ENCODE results near the gene GJA1. TPM values are rescaled to one million over a fixed set of nuclear protein-coding genes. Genes with fewer than 3 reads are reported as not detected.

The GJA1 gene
- total RNA-seq, 1 experiment from 2014 or later, result 0.20 TPM

GRCh38 chr6:121449331-121449730 is 13.9 kb downstream of the GJA1 start:
- ChIA-PET POLR2A (ENCODE audit: unreplicated experiment) (no interaction called here), CTCF (no interaction called here)
- Histone ChIP-seq H3K79me2 (ENCODE audit: low read depth) (no peaks in the 10 kb centered on the region), H3K27me3 (ENCODE audit: insufficient read depth, low read depth) (no peaks in the 10 kb centered on the region), H3K4me3 (no peak overlapping the region), H3K36me3 (ENCODE audit: low read depth) (no peaks in the 10 kb centered on the region), H3K4me2 (no peak overlapping the region), H3K4me1 (replicated peaks; ENCODE audit: insufficient read depth) (no peaks in the 10 kb centered on the region), H2AFZ (no peak overlapping the region), H3F3A (ENCODE audit: insufficient read depth, low read depth) (no peaks in the 10 kb centered on the region), H4K20me1 (ENCODE audit: insufficient read depth) (no peaks in the 10 kb centered on the region), H3K27ac (no peak overlapping the region), H3K9me3 (ENCODE audit: insufficient read depth, low read depth) (no peaks in the 10 kb centered on the region; the same call in 1 of the 2 replicates), H3K9me2 (ENCODE audit: insufficient read depth) (no peaks in the 10 kb centered on the region)
- intact Hi-C loops (cut with micrococcal nuclease; ENCODE audit: unreplicated experiment), result no loop called here
- no peak for DNase-seq
- no peak for TF ChIP-seq EZH2 (IDR thresholded peaks at IDR 0.05; ENCODE audit: low read depth)
- TF ChIP-seq CTCF (conservative IDR thresholded peaks at IDR 0.05), result no peak
- no TSS peak for BruUV-seq (replicated peaks)

- TF ChIP-seq CTCF (conservative IDR thresholded peaks at IDR 0.05), result no peak
- no peak for TF ChIP-seq EZH2 (IDR thresholded peaks at IDR 0.05; ENCODE audit: low read depth)
- Histone ChIP-seq H3K27me3 (ENCODE audit: insufficient read depth, low read depth) (no peaks in the 10 kb centered on the region), H3K4me2 (no peak overlapping the region), H3K4me3 (no peak overlapping the region), H3K79me2 (ENCODE audit: low read depth) (no peaks in the 10 kb centered on the region), H3K9me3 (ENCODE audit: insufficient read depth, low read depth) (no peaks in the 10 kb centered on the region; the same call in 1 of the 2 replicates), H2AFZ (no peak overlapping the region), H3K9me2 (ENCODE audit: insufficient read depth) (no peaks in the 10 kb centered on the region), H3K27ac (no peak overlapping the region), H3K36me3 (ENCODE audit: low read depth) (no peaks in the 10 kb centered on the region), H4K20me1 (ENCODE audit: insufficient read depth) (no peaks in the 10 kb centered on the region), H3K4me1 (replicated peaks; ENCODE audit: insufficient read depth) (no peaks in the 10 kb centered on the region), H3F3A (ENCODE audit: insufficient read depth, low read depth) (no peaks in the 10 kb centered on the region)
- ChIA-PET POLR2A (ENCODE audit: unreplicated experiment) (no interaction called here), CTCF (no interaction called here)
- no peak for DNase-seq
- BruUV-seq (replicated peaks), result no TSS peak
- intact Hi-C loops (cut with micrococcal nuclease; ENCODE audit: unreplicated experiment), result no loop called here
Observed at GRCh38 chr6:121450242-121450641, 14.8 kb downstream of the GJA1 start.

GRCh38 chr6:121451250-121451649 is 15.8 kb downstream of the GJA1 start:
- H3K36me3 ChIP-seq (ENCODE audit: low read depth), result no peaks in the 10 kb centered on the region
- H3K4me3 ChIP-seq, result no peak overlapping the region
- no peak overlapping the region for H3K27ac ChIP-seq
- ChIA-PET CTCF (no interaction called here), POLR2A (ENCODE audit: unreplicated experiment) (no interaction called here)
- no peaks in the 10 kb centered on the region for H4K20me1 ChIP-seq (ENCODE audit: insufficient read depth)
- no peaks in the 10 kb centered on the region for H3F3A ChIP-seq (ENCODE audit: insufficient read depth, low read depth)
- no peak overlapping the region for H2AFZ ChIP-seq
- H3K9me3 ChIP-seq (ENCODE audit: insufficient read depth, low read depth), result no peaks in the 10 kb centered on the region; the same call in 1 of the 2 replicates
- intact Hi-C loops (cut with micrococcal nuclease; ENCODE audit: unreplicated experiment), result no loop called here
- no peaks in the 10 kb centered on the region for H3K79me2 ChIP-seq (ENCODE audit: low read depth)
- H3K9me2 ChIP-seq (ENCODE audit: insufficient read depth), result no peaks in the 10 kb centered on the region
- no peak overlapping the region for H3K4me2 ChIP-seq
- DNase-seq, result no peak
- no peaks in the 10 kb centered on the region for H3K27me3 ChIP-seq (ENCODE audit: insufficient read depth, low read depth)
- BruUV-seq (replicated peaks), result no TSS peak
- TF ChIP-seq CTCF (conservative IDR thresholded peaks at IDR 0.05) (no peak), EZH2 (IDR thresholded peaks at IDR 0.05; ENCODE audit: low read depth) (no peak)
- H3K4me1 ChIP-seq (replicated peaks; ENCODE audit: insufficient read depth), result no peaks in the 10 kb centered on the region
